ENCODE results near the gene SNRNP70.
"Not testable (repeated sequence)": the region's sequence is repeated elsewhere in the genome, so short reads cannot be mapped to it uniquely, and the experiment has no call there.

SNRNP70 gene

GRCh38 chr19:49085020-49085867, at the start of gene SNRNP70:
TSS of gene SNRNP70 (plus strand) at chr19:49085451. CDS start at chr19:49086415, 964 bp downstream.
- DNase-seq = peak; percentile 96

- DNase-seq = peak; percentile 26
These were observed 48.4 kb upstream of the SNRNP70 start, which contains the start of gene CGB1 for GRCh38 chr19:49036815-49037214. TSS of gene CGB1 (minus strand) at chr19:49036895. CDS start at chr19:49036711, 184 bp downstream.

- not testable (repeated sequence) for DNase-seq
These were observed 47.1 kb upstream of the SNRNP70 start for GRCh38 chr19:49038111-49038510.

- DNase-seq = not testable (repeated sequence)
These were observed 46.5 kb upstream of the SNRNP70 start for GRCh38 chr19:49038557-49039276.

- not testable (repeated sequence) for DNase-seq
These were observed 45.5 kb upstream of the SNRNP70 start for GRCh38 chr19:49039736-49040135.

GRCh38 chr19:49042177-49042576, 43.1 kb upstream of the SNRNP70 start:
- no peak for DNase-seq

- not testable (repeated sequence) for DNase-seq
These were observed 42.6 kb upstream of the SNRNP70 start for GRCh38 chr19:49042666-49043065.

GRCh38 chr19:49043548-49043947, 41.7 kb upstream of the SNRNP70 start, which contains the start of gene CGB5:
TSS of gene CGB5 (plus strand) at chr19:49043848. CDS start at chr19:49044210, 362 bp downstream.
- not testable (repeated sequence) for DNase-seq

GRCh38 chr19:49049011-49049410, 36.2 kb upstream of the SNRNP70 start, which contains the start of gene CGB8:
TSS of gene CGB8 (minus strand) at chr19:49049111. CDS start at chr19:49048739, 372 bp downstream.
- DNase-seq = not testable (repeated sequence)

- DNase-seq = not testable (repeated sequence)
These were observed 35.4 kb upstream of the SNRNP70 start for GRCh38 chr19:49049834-49050233.

- DNase-seq = not testable (repeated sequence)
These were observed 34.7 kb upstream of the SNRNP70 start for GRCh38 chr19:49050376-49051033.

GRCh38 chr19:49056101-49056901, 28.9 kb upstream of the SNRNP70 start:
- DNase-seq = peak; percentile 41

- DNase-seq = not testable (repeated sequence)
These were observed 28.2 kb upstream of the SNRNP70 start for GRCh38 chr19:49056902-49057596.

GRCh38 chr19:49057636-49058234, 27.5 kb upstream of the SNRNP70 start, which contains the start of gene CGB7:
TSS of gene CGB7 (minus strand) at chr19:49057749. CDS start at chr19:49055375, 2,374 bp downstream.
- DNase-seq = peak; percentile 16

- DNase-seq = no peak
These were observed 26.7 kb upstream of the SNRNP70 start for GRCh38 chr19:49058562-49058961.

GRCh38 chr19:49059053-49059452, 26.2 kb upstream of the SNRNP70 start:
- no peak for DNase-seq

- DNase-seq = no peak
These were observed 24.3 kb upstream of the SNRNP70 start for GRCh38 chr19:49061000-49061399.

- no peak for DNase-seq
These were observed 23.8 kb upstream of the SNRNP70 start for GRCh38 chr19:49061445-49061844.

GRCh38 chr19:49064029-49064629, 21.1 kb upstream of the SNRNP70 start:
- no peak for DNase-seq

Measured in stimulated activated naive CD4-positive, alpha-beta T cell treated with Interleukin-2 at 50 U/mL for 16 hours (primary cell).